Activated T-cell treated with anti-CD3 and anti-CD28 coated beads for 48 hours (primary cell): Measurements from ENCODE around the gene ARAP1.

Experiments used
- DNase-seq: peaks from one replicate; pipeline ENCODE4 v3.0.0-alpha.2; 2020; ENCODE audit warnings: low read depth

Gene ARAP1

DNA sequence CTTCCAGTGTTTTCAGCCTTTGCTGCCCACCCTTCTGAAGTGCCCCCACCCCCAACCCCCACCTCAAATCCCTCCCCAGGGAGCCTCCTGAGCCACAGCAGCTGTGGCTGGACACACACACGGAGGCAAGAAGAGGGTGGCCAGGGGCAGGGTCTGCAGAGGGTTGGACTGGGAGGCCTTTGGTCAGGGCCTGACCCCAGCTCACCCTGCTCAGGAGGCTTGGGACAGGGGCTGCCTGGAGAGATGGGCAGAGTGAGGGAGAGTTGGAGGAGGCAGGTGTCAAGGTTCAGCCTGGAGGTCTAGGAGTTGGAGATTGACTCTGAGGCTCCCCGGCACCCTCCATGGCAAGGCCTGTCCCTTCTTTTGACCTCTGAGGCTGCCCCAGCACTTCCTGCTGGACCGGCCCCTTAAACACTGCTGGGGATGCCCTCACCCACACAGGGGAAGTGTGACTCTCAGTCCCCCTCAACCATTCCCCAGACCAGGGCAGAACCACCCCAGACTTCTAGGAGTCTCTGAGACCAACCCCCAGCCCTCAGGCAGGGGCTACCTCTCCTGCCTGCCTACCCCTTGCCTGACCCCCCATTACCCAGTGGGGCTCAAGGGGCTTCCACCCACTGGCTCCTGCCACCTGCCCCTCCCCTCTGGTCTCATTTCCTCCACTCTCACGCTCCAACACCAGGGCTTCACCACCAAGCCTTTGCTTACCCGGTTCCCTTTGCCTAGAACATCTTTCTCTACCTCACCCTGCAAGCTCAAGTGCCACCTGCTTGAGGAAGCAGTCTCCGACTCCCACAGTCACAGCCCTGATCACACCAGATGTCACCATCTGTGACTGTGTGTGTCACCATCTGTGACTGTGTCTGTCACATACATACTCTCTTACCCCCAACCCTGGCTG lies 8.6 kb downstream of the ARAP1 start:
- no peak for DNase-seq

DNA sequence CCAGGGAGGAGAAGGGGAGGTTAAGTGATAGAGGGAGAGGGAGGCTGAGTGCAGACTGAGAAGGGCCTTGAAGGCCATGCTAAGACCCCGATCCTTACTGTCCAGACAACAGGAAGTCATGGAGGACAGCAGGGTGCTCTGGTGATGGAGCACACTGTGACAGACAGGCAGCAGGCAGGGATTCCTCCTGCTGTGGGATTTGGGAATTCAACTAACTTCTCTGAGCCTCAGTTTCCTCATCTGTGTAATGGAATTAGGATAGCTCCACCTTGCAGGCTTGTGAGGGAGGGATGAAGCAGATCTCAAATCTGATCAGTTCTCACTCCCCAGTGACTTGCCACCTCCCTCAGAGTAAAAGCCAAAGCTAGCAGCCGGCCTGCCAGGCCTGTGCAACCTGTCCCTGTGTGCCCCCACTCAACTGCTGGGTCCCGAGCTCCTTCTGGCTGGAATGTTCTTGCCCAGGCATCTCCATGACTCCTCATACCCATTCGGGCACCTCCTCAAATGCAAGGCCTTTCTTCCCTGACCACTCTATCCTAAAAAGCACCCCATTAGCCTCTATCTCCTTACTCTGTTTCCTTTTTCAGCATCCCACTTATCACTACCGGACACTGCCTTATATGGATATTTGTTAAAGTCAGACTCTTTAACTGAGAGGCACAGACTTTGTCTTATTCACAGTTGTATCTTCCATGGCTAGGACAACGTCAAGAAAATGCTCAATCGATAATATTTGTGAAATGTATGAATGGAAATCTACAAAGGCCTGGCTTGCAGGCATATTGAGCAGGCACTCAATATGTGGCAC lies 9.5 kb downstream of the ARAP1 start:
- DNase-seq: no peak

DNA sequence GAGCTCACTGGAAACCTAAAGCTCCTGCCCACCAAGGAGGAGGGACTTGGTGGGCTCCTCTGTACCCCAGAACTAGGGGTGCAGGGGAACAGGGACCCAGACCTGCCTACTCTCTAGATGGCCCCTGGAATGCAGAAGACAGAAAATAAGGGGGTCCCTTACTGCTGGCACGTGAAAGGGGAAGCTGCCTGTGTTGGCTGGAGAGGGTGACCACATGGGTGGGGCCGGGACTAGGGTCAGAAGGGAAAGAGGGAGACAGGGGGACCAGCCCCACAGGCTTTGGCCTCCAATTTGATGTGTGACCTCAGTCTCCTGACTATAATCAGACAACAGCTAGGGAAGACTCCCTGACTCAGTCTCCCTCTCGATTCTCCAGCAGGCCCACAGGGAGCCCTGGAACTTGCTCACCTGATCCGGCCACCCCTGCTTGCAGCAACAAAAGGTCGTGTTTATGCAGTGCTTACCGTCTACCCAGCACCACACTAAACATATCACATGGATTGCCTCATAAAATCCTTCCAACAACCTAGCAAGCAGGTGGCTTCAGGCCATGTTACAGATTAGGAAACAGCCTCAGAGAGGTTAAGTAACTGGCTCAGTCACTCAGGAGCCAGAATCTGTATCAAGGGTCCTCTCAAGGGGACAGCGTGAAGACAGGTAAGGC lies 10.2 kb downstream of the ARAP1 start:
- no peak for DNase-seq

DNA sequence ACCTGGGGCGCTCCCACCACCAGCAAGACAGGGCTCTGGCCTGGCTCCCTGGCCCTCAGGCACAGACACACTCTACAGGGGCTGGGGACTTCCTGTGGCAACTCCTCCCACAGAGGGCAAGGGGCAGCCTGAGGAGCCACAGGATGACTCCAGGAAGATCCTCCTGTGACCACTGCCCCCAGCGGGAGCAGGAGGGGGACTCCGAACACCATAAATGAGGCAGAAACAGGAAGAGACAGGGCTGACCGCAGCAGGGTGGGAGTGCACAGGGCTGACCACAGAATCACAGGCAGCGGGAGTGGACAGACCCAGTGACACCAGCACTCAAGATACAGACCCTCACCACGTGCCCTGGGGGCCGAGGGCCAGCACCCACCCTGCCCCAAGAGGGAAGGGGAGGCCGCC lies 10.8 kb downstream of the ARAP1 start:
- no peak for DNase-seq

DNA sequence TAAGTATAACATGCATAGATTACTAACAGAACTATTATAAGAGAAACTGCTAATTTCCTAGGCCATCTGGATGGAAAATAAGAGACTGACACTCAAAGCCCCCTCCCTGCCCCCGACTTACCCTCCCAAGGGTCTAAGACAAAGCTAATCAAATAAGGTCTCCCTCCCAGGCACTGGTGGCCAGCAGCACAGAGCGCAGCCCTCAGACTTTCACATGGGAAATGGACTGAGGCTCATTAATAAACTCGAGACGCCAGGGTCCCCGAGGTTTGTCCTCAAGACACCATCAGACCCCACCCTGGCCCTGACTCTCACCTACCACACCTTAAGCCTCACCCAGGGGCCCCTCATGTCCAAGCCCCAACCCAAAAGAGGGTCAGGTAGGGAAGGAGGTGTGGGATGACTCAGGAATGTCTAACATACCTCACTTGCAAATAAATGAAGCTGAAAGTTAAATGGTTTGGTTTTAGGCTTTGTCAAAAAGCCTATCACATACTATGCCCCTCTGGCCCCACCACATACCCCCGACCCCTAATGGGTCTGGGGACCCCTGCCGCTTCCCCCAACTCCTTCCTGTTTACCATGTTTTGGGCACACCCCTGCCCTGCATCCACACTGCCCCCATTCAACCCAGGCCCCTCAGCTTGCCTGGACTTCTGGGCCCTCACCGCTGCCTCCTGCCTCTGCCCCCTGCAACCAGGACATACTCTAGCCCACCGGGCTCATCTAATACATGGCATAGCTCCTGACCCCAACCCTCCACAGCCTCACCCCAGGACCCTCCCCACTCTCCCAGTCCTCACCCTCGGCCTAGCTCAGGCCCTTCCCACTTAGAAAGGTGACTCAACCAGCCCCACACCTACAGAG lies 11.4 kb downstream of the ARAP1 start:
- no peak for DNase-seq

DNA sequence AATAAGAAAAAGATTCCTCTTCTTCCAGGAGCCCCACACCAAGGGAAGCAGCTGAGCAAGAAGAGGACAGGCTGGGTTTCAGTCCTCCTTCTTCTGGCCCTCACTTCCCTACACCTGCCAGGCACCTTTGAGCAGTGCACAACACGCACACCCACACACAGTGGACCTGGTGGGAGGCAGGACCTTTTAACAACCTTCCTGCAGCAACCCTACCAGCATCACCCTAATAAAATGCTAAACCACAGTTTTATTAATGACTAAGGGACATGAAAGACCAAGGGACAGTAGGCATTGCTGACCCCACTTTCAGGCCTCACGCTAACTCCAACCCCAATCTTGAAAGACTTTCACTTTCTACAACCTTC lies 12.2 kb downstream of the ARAP1 start:
- DNase-seq: no peak

DNA sequence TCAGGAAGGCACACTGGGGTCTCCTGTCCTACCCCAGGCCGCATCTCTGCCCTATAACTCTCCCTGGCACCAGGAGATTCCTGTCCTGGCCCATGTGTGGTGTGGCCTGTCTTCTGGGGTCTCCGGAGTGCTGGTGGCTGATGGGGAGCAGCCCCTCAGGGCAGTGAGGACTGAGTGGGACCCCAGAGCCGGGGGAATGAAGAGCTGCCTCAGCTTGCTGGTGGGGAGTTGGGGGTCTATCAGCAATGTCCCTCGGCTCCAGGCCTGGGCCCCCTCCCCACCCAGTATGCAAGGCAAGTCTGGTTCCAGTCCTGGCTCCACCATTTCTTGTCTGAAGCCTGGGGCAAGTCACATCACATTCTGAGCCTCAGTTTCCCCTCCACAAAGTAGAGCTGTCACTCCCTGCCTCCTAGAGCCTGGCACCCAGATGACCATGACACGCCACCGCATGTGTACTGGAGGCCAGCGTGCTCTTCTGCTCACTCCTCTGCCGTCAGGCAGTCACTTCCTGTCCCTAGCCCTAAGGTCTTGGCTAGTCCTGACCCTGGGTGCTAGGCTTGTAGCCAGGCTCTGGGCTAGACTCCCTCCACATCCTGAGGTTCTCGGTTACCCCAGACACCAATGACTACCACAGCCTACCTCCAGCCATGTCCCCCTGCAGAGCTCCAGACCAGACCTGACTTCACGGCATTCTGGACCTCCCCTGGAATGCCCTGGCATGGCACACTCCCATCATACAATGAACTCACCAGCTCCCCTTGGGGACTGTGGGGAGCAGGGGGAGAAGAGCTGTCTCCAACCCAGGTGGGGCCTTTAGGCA lies 12.8 kb downstream of the ARAP1 start:
- DNase-seq: no peak

DNA sequence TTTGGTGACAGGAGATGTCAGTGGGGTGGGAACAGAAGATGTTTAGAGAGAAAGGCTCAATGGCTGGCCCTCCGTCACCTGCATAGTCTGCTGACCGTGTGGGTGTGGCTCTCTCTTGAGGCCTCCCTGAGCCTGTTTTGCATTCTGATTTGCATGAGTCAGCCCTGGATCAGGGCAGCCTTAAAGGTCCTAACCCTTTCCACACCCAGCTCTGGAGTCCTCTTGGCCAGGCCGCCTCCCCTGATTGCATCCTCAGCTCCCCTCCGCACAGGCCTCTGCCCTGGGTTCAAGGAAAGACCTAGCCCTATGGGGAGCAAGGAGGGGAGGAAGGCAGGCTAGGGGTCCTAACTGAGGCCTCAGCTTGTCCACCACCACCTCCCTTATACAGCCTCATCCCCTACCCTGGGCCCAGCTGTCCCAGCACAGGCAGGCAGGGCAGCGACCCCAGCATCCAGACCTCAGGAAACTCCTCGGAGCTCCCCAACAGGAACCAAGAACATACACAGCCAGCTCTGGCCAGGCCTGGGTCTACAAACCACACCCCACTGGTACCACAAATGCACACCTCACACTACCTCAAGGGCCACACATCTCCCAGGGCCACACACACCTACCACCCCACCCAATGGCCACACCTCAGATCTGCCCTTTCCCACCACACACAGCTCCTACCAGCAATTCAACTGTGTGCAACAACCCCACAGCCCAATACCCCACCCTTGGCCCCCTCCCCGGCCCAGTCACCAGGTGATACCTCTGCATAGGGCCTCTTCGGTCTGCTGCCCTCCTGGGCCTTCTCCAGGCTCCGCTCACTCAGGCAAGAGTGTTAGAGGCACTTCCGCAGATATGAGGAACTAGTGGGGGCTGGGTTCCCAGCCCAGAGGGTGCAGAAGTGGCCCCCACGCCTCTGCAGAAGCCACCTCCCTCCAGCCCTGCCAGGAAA lies 13.7 kb downstream of the ARAP1 start:
- DNase-seq: no peak

DNA sequence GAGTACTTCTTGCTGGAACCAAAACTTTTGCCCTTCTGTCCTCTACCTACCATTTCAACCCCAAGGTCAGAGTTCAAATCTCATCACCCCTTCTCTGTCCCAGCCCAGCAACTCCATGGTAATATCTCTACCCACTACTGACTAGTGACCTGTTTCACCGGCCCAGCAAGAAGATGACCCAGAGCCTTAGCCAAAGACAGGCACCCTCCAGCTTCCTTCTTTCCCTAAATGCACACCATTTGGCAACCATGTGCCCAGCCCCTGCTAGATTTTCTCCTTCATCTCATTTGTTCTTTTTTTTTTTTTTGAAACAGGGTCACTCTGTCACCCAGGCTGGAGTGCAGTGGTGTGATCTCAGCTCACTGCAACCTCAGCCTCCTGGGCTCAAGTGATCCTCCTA lies 14.9 kb downstream of the ARAP1 start:
- DNase-seq: no peak

DNA sequence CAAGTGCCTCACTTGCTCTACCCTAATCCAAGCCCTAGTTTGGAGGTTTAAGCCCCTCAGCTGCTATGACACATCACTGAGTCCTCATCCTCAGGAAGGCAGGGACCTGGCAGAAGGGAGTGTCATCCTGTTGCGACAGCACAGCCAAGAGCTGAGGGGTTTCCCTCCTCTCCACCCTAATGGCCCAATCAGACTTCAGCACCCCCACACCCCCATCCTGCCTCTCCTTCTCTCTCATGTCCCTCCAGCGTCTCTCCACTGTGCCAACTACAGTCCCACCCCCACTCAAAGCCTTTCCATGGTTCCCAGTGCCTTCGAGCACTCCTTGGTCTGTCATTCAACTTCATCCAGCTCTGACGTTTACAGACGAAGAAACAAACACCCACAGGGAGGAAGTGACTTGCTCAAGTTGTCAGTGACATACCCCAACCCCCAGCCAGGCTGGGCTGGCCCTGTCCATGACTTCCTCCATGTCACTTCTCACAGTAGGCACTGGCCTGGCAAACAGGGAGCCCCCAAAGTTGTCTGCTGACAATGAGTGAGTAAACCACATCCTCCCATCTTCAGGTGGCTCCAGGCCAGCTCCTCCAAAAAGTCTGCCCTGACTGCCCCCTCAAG lies 15.6 kb downstream of the ARAP1 start:
- DNase-seq: peak; percentile 52

DNA sequence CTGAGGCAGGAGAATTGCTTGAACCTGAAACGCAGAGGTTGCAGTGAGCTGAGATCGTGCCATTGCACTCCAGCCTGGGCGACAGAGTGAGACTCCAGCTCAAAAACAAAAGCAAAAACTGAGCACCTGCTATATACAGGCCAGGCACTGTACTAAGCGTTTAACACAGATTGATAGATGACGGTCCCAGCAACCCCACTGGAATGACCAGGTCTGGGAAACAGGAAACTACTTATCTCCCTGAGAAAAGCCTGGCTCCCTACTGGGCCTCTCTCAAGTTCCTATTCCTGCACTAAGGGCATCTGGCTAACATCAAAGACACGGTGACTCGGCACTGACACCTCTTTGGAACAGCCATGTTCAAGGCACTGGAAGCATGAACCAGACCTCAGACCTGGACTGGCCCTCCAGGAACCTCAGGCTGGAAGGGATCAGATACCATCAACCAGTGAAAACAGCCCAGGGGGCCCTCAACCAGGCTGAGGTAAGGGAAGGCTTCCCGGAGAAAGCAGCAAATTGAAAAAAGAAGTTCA lies 16.6 kb downstream of the ARAP1 start:
- DNase-seq: no peak

DNA sequence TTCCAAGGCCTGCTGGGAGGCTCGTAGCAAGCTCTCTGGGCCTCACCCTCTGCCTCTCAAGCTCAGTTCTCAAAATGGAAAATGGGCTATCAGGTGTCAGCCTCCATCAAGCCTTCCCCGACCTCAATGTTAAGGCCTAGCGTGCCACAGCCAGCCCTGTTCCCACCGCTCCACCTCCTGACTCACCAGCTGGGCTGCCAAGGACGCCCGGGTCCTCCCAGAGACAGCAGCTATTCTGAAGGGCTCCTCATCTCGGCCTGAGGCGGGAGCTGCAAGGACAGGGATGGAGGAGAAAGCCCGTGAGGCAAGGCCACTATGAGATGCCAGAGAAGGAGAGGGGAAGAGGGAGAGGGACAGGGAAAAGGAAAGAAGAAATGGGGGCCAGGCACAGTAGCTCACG lies 19.9 kb downstream of the ARAP1 start:
- DNase-seq: no peak

DNA sequence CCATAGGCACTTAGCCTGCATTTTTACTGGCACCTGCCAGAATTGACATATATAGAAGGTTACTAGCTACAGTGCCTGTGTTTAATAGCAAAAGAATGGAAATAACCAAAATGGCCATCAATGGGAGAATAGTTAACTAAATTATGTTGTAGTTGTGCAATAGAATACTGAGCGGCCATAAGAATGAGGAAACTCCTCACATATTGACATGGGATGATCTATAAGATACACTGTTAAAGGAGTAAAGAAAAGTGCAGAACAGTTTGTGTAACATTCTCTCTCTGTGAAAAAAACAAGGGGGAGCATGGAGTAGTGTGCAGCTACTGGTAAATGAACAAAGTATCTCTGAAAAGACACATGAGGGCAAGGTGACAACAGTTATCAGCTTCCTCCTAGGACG lies 21.5 kb downstream of the ARAP1 start:
- no peak for DNase-seq

DNA sequence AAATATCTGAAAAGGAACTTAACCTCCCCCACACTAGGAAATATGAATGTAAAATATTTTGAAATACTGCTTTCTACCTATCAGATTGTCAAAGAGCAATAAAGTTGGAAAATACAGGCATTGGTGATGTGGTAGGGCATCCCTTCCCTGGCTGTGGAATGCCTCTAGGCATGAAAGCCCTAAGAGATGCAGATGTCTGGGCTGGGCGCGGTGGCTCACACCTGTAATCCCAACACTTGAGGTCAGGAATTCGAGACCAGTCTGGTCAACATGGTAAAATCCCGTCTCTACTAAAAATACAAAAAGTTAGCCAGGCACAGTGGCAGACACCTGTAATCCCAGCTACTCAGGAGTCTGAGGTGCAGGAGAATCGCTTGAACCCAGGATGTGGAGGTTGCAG lies 22.0 kb downstream of the ARAP1 start:
- DNase-seq: no peak

DNA sequence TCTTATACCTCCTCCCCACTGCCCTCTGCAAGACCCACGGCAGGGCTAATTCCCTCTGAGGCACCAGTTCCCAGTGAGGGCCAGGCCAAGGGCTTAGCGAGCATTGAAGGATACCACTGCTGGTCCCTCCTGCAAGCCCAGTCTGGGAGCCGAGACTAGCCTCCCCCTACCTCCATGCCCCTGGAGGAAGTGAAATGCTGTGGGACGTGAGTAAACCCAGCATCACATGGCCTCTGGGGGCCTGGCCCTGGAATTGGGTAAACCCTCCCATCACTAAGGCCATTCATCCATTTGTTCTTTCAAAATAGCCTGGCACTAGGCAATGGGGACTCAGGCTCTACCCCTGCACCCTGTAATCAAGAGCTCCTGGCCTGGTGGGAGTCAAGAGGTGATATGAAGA lies 24.7 kb downstream of the ARAP1 start:
- DNase-seq: no peak

DNA sequence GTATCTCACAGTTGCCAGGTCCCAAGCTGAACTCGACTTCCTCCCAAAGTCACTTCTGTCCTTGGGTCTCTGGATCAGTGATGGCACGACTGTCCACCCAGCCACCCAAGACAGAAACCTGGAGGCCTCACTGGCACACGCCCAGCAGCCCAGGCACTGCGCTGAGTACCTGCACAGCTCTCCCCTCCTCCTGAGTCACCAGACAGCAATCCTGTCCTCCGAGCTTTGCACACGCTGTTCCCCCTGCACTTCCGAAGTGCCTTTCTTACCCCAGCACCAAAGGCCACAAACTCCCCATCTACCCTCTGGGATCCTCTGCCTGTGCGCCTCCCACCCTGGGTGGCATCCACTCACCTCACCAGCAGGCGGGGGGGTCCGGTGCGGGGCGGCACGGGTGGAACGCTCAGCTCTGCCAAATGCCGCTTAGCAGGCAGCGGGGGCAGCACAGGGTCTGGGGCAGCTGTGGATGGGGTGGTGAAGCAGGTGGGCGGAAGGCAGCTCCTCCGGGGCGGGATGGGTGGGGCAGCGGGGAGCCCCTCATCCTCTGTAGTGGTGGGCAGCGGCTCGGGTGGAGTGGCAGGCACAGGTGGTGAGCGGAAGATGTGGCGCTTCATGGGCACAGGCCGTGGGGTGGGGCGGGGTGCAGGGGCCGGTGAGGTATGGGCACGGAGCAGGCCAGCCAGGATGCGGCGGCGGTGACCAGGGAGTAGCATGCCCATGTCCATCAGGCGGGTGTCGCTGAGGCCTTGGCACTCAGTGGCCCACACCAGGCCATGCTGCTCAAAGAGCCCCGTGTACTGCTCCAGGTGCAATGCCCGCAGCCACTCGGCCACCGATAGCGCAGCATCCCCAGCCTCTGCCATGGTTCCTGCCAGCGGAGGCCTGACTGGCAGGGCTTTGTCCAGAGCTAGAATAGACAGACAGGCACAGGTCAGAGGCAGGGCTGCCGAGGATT lies 25.7 kb downstream of the ARAP1 start:
- DNase-seq: no peak

DNA sequence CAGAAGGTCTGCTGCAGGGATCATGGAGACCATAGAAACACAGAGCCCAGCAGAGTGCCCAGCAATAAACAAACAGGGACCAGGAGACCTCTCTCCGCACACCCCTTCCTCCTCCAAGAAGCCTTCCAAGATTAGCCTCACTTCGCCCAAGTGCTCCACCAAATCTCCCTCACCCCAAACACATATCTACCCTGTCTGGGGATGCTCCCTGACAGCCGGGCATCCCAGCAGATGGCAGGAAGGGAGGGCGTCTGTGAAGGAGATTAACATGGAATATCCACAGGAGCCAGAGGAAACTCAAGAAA lies 26.5 kb downstream of the ARAP1 start:
- no peak for DNase-seq
